Myocyte (in vitro differentiated cells): ENCODE measurements around the gene CTXN1. TPM values are rescaled to one million over a fixed set of nuclear protein-coding genes. Genes with fewer than 3 reads are reported as not detected.
A peak's percentile ranks its signal among the peaks of the same experiment; 100 is the strongest.
"Not testable (repeated sequence)": the region's sequence is repeated elsewhere in the genome, so short reads cannot be mapped to it uniquely, and the experiment has no call there.

Experiments
- DNase-seq: peaks from one replicate; pipeline ENCODE4 v3.0.0-alpha.2; 2012; ENCODE audit warnings: low read depth
- total RNA-seq: library from RNA; depleted of rRNA; stranded (reverse); fragments of >200 nt; gene quantifications from 2 replicates; pipeline ENCODE4 v1.2.3, GENCODE V29; 2014

The CTXN1 gene
- total RNA-seq, 1 donor from 2014 or later: 5.0 TPM

- peak; percentile 12 for DNase-seq
These were observed 23.1 kb downstream of the CTXN1 start for GRCh38 chr19:7902796-7903243.

GRCh38 chr19:7901337-7901736 lies 24.6 kb downstream of the CTXN1 start:
- no peak for DNase-seq

DNA sequence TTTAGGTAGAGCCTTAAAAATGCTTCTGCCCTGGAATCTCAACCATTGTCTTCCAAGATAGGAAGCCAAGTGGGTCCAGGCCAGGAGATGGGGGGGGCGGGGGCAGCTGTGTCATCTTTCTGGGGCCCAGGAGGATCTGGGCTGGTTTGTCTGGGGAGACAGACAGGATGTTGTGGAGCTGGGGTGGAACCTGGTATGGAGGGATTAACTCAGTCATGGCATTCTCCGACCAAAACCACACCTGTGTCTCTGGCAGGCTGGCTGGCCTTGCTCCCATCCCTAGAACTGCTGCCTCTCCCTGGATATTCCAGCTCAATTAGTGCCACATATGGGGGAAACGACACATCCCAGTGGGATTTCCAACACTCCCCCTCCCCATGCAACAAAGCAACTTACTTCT lies 25.0 kb downstream of the CTXN1 start:
- DNase-seq: peak; percentile 16

- no peak for DNase-seq
These were observed 25.5 kb downstream of the CTXN1 start for GRCh38 chr19:7900401-7900870.

- DNase-seq: no peak
These were observed 26.1 kb downstream of the CTXN1 start for GRCh38 chr19:7899751-7900378.

GRCh38 chr19:7898967-7899366 lies 27.0 kb downstream of the CTXN1 start:
- DNase-seq: no peak

DNA sequence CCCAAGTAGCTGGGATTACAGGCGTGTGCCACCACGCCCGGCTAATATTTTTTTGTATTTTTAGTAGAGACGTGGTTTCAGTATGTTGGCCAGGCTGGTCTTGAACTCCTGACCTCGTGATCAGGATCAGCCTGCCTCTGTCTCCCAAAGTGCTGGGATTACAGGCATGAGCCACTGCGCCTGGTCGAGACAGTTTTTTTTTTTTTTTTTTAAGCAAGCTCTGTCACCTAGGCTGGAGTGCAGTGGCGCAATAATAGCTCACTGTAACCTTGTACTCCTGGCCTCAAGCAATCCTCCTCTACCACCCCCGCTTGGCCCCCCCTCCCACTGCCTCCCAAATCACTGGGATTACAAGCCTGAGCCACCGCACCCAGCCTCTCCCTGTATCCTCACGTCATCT lies 28.6 kb downstream of the CTXN1 start:
- DNase-seq: no peak

GRCh38 chr19:7895565-7895964 lies 30.4 kb downstream of the CTXN1 start:
- DNase-seq: no peak

DNA sequence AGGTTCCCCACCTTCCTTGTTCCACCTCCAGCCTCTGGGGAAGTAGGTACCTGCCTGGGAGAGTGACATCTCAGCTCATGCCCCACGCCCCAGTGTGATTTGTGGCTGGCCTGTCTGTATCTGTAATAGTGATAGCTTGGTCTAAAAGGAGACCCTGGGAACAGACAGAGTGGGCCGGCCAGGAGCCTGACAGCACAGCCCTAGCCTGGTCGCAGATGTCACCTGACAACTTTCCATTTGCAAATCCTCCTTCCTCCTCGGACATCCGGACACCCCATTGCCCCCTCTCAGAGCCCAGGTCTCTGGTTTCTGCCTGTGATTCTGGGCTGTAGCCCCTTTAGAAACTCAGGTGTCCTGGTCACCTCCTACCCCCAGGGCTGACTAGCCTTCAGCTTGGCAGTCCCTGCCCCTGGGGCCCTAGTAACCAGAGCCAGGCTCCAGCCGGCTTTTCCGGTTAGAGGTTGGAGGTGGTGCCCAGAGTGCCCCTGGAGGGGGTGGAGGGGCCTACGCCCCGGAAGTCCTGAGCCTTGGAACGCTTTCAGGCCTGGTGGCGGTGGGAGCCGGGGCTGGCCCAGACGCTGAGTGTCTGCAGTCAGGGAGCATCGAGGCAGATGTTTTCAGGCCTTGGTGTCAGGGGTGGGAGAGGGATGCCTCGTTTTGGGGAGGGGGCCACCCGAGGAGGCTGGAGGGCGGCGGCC lies 31.2 kb downstream of the CTXN1 start:
- DNase-seq: no peak

DNA sequence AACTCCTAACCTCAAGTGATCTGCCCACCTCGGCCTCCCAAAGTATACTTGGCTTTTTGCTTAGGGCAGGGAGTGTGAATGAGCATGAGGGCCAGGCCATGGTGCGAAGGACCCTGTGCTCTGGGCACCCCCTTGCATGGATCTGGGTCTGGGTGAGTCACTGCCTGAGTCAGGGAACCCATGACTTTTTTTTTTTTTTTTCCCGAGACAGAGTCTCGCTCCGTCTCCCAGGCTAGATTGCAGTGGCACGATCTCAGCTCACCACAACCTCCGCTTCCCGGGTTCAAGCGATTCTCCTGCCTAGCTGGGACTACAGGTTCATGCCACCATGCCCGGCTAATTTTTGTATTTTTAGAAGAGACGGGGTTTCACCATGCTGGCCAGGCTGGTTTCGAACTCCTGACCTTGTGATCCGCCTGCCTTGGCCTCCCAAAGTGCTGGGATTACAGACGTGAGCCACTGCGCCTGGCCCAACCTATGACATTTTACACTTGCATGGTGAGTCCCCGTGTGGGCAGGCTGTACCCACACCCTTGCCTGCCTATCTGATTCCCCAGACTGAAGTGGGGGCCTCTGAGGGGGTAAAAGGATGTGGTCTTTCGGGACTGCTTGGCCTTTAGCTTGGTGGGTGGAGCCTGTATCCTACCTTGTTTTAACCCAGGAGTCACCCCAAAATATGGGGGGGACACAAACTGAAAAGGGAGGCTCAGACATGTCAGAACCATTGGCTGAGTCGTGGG lies 32.4 kb downstream of the CTXN1 start:
- not testable (repeated sequence) for DNase-seq

DNA sequence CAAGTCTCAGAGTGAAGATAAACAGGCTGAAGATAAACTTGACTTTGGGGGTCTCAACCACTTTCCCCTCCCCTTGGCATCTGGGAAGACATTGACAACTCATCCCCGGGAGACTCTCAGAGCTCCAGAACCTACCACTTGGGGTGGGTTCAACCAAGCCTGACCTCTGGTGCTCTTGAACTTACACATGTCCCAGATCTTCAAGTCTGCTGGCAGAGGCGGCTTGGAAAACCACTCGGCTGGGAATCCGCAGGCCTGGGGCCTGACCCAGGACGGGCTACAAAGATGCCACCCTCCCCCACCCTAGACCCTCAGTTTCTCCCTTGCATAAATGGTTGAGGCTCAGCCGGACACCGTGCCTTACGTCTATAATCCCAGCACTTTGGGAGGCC lies 37.1 kb downstream of the CTXN1 start:
- DNase-seq: no peak

DNA sequence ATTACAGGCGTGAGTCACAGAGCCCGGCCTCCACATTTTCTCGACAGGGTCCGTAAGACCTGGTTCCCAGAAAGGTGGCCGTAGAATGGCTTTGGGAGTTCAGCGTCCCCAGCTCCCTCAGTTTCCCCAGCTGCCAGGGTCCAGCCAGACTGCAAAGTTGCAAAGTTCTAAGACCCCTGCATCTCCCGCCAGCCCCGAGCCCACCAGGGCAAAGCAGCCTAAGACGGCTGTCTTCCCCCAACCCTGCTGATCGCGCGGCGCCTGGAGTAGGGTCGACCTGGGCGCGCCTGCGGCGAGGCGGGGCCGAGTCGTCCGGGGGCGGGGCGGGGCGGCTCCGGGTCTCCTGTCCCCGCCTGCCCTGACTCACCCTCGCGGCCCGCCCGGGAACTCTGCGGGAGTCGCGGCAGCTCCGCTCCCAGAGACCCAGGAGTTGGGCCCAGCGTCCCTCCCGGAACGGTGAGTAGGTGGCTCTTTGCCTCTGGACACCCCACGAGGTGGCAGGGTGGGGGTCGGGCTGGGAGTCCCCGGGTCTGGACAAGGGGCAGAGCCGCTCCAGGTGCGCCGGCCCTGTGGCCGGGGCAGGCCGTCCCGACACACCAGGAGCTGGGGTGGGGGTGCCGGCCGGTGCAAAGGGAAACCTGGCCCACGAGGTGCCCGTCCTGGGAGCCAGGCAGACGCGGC lies 37.6 kb downstream of the CTXN1 start, which contains the start of gene LRRC8E:
Gene LRRC8E (plus strand): TSS at position 366 of the 681 bp plus-strand sequence. CDS start 7,094 bp downstream, outside the sequence.
- DNase-seq: peak; percentile 46

DNA sequence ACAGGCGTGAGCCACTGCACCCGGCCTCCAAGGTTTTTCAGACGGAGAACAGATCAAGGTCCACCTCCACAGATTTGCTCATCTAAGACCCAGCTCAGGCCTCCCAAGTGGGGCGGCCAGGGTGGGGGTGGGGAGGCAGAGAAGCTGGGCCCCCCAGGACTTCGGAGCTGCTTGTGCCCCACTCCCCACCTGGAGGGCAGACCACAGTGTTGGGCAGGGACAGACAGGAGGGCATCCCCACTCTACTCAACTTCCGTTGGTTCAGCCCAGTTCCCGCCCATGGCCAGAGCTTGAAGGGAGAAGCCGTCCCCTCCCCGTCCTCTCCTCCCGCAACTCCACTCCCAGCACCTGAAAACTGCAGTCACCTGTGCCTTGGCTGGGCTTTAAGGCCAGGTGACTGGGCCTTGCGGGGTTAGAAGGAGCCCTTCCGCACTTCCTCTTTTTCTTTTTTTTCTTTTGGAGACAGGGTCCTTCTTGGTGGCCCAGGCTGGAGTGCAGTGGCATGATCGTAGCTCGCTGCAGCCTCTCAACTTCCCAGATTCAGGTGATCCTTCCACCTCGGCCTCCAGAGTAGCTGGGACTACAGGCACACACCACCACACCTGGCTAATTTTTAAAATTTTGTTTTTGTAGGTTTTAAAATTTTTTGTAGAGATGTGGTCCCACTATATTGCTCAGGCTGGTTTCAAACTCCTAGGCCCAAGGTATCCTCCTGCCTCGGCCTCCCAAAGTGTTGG lies 38.4 kb downstream of the CTXN1 start:
- no peak for DNase-seq

DNA sequence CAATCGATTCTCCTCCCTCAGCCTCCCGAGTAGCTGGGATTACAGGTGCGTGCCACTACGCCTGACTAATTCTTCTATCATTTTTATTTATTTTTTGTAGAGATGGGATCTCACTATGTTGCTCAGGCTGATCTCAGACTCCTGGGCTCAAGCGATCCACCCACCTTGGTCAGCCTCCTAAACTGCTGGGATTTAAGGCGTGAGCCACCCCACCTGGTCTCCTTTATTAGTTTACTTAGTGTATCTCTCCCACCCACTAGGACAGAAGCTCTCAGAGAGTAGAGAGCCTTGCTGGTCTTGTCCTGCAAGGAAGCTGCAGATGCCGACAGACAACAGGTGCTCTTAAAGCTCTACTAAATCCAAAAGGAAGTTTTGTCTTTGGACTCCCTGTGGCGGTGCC lies 40.1 kb downstream of the CTXN1 start:
- DNase-seq: no peak

DNA sequence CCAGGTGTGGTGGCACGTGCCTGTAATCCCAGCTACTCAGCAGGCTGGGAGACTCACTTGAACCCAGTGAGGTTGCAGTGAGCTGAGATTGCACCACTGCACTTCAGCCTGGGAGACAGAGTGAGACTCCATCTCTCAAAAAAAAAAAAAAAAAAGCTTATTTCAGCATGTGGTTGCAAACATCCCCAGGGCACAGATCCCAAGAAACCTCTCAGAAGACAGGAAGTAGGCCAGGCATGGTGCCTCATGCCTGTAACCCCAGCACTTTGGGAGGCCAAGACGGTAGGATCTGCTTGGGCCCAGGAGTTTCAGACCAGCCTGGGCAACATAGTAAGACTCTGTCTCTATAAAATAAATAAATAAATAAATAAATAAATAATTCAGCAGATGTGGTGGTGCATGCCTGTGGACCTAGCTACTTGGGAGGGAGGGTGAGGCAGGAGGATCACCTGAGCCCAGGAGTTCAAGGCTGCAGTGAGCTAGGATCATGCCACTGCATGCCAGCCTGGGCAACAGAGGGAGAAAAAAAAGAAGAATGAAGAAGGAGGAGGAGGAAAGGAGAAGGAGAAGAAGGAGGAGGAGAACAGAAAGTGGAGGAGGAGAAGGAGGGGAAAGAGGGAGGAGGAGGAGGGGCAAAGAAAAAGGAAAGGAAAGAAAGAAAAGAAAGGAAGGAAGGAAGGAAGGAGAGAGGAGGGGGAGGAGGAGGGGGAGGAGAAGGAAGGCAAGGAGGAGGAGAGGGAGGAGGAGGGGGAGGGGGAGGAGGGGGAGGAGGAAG lies 42.0 kb downstream of the CTXN1 start:
- no peak for DNase-seq

DNA sequence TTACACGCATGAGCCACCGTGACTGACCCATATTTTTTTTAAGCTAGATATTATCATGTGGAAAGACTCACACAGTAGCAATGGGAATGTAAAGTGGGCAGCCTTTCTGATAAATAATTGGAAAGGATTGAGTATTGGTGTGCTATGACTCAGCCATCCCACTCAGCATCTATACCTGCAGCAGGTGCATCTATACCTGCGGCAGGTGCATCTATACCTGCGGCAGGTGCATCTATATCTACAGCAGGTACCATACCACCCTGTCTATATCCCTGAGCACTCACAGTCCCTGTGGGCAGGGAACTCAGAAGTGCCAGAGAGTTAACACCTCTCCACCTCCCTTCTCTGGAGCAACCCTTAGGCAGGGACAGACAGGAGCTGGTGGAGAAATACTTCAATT lies 42.8 kb downstream of the CTXN1 start:
- DNase-seq: no peak

DNA sequence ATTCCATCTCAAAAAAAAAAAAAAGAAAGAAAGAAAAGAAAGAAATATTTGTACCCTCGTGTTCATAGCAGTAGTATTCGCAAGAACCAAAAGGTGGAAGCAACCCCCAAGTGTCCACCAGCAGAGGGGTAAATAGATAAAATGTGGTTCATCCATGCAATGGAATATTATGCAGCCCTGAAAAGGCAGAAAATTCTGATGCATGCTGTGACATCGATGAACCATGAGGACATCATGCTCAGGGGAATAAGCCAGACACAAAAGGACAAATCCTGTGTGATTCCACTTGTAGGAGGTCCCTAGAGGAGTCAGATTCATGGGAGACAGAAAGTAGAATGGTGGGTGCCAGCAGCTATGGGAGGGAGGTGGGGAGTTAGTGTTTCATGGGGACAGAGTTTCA lies 44.0 kb downstream of the CTXN1 start:
- DNase-seq: no peak

DNA sequence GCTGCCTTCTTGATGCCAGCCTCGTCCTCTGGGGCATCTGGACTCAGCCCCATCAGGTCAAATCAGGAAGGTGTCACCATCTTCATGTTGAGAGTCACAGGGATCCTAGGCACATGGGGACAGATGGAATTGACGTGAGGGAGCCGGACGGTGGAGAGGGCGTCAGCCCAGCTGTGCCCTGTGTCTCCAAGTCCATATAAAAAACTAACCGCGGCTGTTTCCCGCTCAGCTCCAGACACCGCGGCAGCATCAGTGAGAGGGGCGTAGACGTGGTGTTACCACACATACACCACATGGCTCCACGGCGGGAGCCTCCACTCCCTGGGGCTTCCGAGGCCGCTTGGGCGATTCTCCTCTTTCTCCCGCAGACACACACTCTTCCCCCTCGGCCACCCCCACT lies 46.1 kb downstream of the CTXN1 start:
- no peak for DNase-seq

DNA sequence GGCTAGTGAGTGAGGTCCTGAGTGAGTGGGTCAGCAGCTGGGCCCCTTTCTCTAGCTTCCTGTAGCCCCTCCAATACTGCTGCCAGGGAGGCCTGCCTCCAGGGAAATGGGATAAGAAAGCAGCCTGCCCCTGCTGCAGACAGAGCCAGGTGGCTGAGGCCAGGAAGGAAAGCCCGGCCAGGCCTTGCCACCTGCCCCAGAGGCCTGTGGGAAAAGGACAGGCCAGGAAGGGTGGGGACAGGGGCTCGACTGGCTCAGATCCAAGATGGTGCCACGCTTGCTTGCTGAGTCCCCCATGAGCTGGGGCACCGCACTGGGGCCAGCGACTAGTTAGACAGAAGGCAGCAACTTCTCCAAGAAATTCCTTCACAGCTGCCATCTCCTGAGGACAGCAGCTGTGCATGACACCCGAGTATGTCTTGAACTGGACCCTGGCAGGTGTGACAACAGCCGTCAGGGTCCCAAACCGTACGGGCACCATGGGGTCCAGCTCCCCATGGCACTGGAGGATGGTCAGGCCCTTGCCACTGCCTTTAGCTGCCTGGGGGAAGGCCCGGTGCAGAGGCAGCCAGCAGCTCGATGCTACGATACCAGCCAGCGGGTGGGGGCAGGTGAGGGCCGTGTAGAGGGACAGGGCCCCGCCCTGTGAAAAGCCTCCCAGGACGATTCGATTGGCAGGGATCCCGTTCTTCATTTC lies 46.7 kb downstream of the CTXN1 start:
- DNase-seq: no peak
